Fibroblast of villous mesenchyme (primary cell): ENCODE measurements around the gene CSNK1A1L. TPM values are rescaled to one million over a fixed set of nuclear protein-coding genes. Genes with fewer than 3 reads are reported as not detected.
A peak's percentile ranks its signal among the peaks of the same experiment; 100 is the strongest.

Experiments used
- DNase-seq: peaks from one replicate; pipeline ENCODE4 v3.0.0-alpha.2; 2010; ENCODE audit warnings: low read depth
- H3K4me3 ChIP-seq: 2 replicates; pipeline ENCODE4 v1.5.1; 2011; ENCODE audit warnings: low read depth, mild to moderate bottlenecking, low read length
- CTCF ChIP-seq: IDR thresholded peaks from 2 replicates; pipeline ENCODE4 v1.5.1; 2012; ENCODE audit warnings: low read depth, mild to moderate bottlenecking, low read length; ENCODE audit not compliant: insufficient read depth
- total RNA-seq: library from RNA; depleted of rRNA; stranded (reverse); fragments of >200 nt; gene quantifications from 2 replicates; pipeline ENCODE4 v1.2.3, GENCODE V29; 2012

CSNK1A1L gene
- total RNA-seq, 1 donor: not detected

GRCh38 chr13:37139356-37139755 lies 33.9 kb upstream of the CSNK1A1L start:
- no peak for DNase-seq
- no peak overlapping the region for H3K4me3 ChIP-seq
- TF ChIP-seq CTCF: no peak

- no peak overlapping the region for H3K4me3 ChIP-seq
- DNase-seq: no peak
- no peak for TF ChIP-seq CTCF
Measured at GRCh38 chr13:37138926-37139325, 33.5 kb upstream of the CSNK1A1L start.

- DNase-seq: peak; percentile 24
- TF ChIP-seq CTCF: peak; percentile 32
- no peak overlapping the region for H3K4me3 ChIP-seq
Measured at GRCh38 chr13:37138169-37138568, 32.7 kb upstream of the CSNK1A1L start.

GRCh38 chr13:37136633-37137032 lies 31.2 kb upstream of the CSNK1A1L start:
- H3K4me3 ChIP-seq: no peak overlapping the region
- DNase-seq: no peak
- TF ChIP-seq CTCF: no peak

- no peak for TF ChIP-seq CTCF
- DNase-seq: peak; percentile 30
- H3K4me3 ChIP-seq: no peak overlapping the region
Measured at GRCh38 chr13:37136187-37136586, 30.7 kb upstream of the CSNK1A1L start.

GRCh38 chr13:37134411-37135041 lies 29.1 kb upstream of the CSNK1A1L start:
- TF ChIP-seq CTCF: no peak
- peak; percentile 99 for DNase-seq
- no peak overlapping the region for H3K4me3 ChIP-seq

- TF ChIP-seq CTCF: no peak
- H3K4me3 ChIP-seq: no peak overlapping the region
- DNase-seq: peak; percentile 43
Measured at GRCh38 chr13:37132211-37132610, 26.7 kb upstream of the CSNK1A1L start.
